Muscle layer of duodenum (tissue), 2 donors: Measurements from ENCODE around the gene RGS7.
"Not testable (repeated sequence)": the region's sequence is repeated elsewhere in the genome, so short reads cannot be mapped to it uniquely, and the experiment has no call there.

Experiments used
- H3K27ac ChIP-seq: one replicate; pipeline ENCODE4 v1.7.0; 2013; ENCODE audit warnings: mild to moderate bottlenecking, low read length
- H3K27me3 ChIP-seq: one replicate; pipeline ENCODE4 v1.7.0; 2013; ENCODE audit warnings: low read depth, mild to moderate bottlenecking, control low read depth, low read length
- H3K36me3 ChIP-seq, 2 donors: one replicate each; pipeline ENCODE4 v1.7.0; 2013; ENCODE audit warnings: low read length in 2 of 2, control low read depth in 1 of 2, mild to moderate bottlenecking in 1 of 2; ENCODE audit not compliant: insufficient read depth in 2 of 2, control insufficient read depth in 1 of 2
- H3K4me1 ChIP-seq, 2 donors: one replicate each; pipeline ENCODE4 v1.7.0; 2013; ENCODE audit warnings: low read length in 2 of 2, mild to moderate bottlenecking in 2 of 2, control low read depth in 1 of 2, moderate library complexity in 1 of 2; ENCODE audit not compliant: insufficient read depth in 2 of 2, control insufficient read depth in 1 of 2
- H3K4me3 ChIP-seq, 2 donors: one replicate each; pipeline ENCODE4 v1.7.0; 2013; ENCODE audit warnings: low read length in 2 of 2, low read depth in 1 of 2, mild to moderate bottlenecking in 1 of 2
- H3K9me3 ChIP-seq, 2 donors: one replicate each; pipeline ENCODE4 v1.7.0; 2013; ENCODE audit warnings: low read length in 2 of 2, control low read depth in 1 of 2, mild to moderate bottlenecking in 1 of 2; ENCODE audit not compliant: control insufficient read depth in 1 of 2
- donor health status: healthy.

Gene RGS7

GRCh38 chr1:241203817-241204216 is 153.2 kb downstream of the RGS7 start:
- Histone ChIP-seq H3K27me3 (no peaks in the 10 kb centered on the region), H3K4me1 (peaks cover 0 to 3% of the 10 kb centered on the region in 2 donors), H3K4me3 (no peak overlapping the region), H3K36me3 (no peaks in the 10 kb centered on the region), H3K27ac (no peak overlapping the region), H3K9me3 (no peaks in the 10 kb centered on the region)

- Histone ChIP-seq H3K27ac (no peak overlapping the region), H3K9me3 (no peaks in the 10 kb centered on the region)
Measured at GRCh38 chr1:241202401-241202800, 154.6 kb downstream of the RGS7 start.

GRCh38 chr1:241186716-241187115 is 170.3 kb downstream of the RGS7 start:
- Histone ChIP-seq H3K27me3 (no peaks in the 10 kb centered on the region), H3K4me1 (no peaks in the 10 kb centered on the region), H3K9me3 (no peaks in the 10 kb centered on the region), H3K27ac (no peak overlapping the region), H3K4me3 (no peak overlapping the region), H3K36me3 (no peaks in the 10 kb centered on the region)

More at GRCh38 chr1:241202401-241202800, 154.6 kb downstream of the RGS7 start:
- Histone ChIP-seq H3K4me3 (no peak overlapping the region), H3K4me1 (peaks cover 0 to 3% of the 10 kb centered on the region in 2 donors), H3K27me3 (no peaks in the 10 kb centered on the region), H3K36me3 (no peaks in the 10 kb centered on the region)

- Histone ChIP-seq H3K27ac (no peak overlapping the region), H3K27me3 (no peaks in the 10 kb centered on the region), H3K9me3 (no peaks in the 10 kb centered on the region), H3K4me3 (no peak overlapping the region), H3K36me3 (no peaks in the 10 kb centered on the region), H3K4me1 (no peaks in the 10 kb centered on the region)
Measured at GRCh38 chr1:241181971-241182370, 175.0 kb downstream of the RGS7 start.

GRCh38 chr1:241181471-241181870 is 175.5 kb downstream of the RGS7 start:
- no peak overlapping the region for H3K4me3 ChIP-seq
- H3K36me3 ChIP-seq = no peaks in the 10 kb centered on the region
- H3K27ac ChIP-seq = no peak overlapping the region
- H3K4me1 ChIP-seq = no peaks in the 10 kb centered on the region
- no peaks in the 10 kb centered on the region for H3K27me3 ChIP-seq
- no peaks in the 10 kb centered on the region for H3K9me3 ChIP-seq

- no peaks in the 10 kb centered on the region for H3K4me1 ChIP-seq
- H3K9me3 ChIP-seq = no peaks in the 10 kb centered on the region
- H3K36me3 ChIP-seq = no peaks in the 10 kb centered on the region
- H3K4me3 ChIP-seq = no peak overlapping the region
- no peaks in the 10 kb centered on the region for H3K27me3 ChIP-seq
- H3K27ac ChIP-seq = no peak overlapping the region
Measured at GRCh38 chr1:241180569-241180968, 176.4 kb downstream of the RGS7 start.

GRCh38 chr1:241177660-241178059 is 179.3 kb downstream of the RGS7 start:
- Histone ChIP-seq H3K4me3 (no peak overlapping the region), H3K27me3 (no peaks in the 10 kb centered on the region), H3K9me3 (no peaks in the 10 kb centered on the region), H3K36me3 (no peaks in the 10 kb centered on the region), H3K27ac (no peak overlapping the region), H3K4me1 (no peaks in the 10 kb centered on the region)

- H3K27me3 ChIP-seq = no peaks in the 10 kb centered on the region
- no peaks in the 10 kb centered on the region for H3K36me3 ChIP-seq
- no peaks in the 10 kb centered on the region for H3K9me3 ChIP-seq
- no peak overlapping the region for H3K4me3 ChIP-seq
- H3K27ac ChIP-seq = no peak overlapping the region
- no peaks in the 10 kb centered on the region for H3K4me1 ChIP-seq
Measured at GRCh38 chr1:241172486-241172885, 184.5 kb downstream of the RGS7 start.

GRCh38 chr1:241171991-241172390 is 185.0 kb downstream of the RGS7 start:
- H3K4me3 ChIP-seq = no peak overlapping the region
- H3K36me3 ChIP-seq = no peaks in the 10 kb centered on the region
- no peaks in the 10 kb centered on the region for H3K27me3 ChIP-seq
- no peaks in the 10 kb centered on the region for H3K9me3 ChIP-seq
- H3K27ac ChIP-seq = no peak overlapping the region
- H3K4me1 ChIP-seq = no peaks in the 10 kb centered on the region

GRCh38 chr1:241167121-241167630 is 189.8 kb downstream of the RGS7 start:
- Histone ChIP-seq H3K36me3 (no peaks in the 10 kb centered on the region), H3K9me3 (peaks cover 0 to 2% of the 10 kb centered on the region in 2 donors), H3K4me1 (no peaks in the 10 kb centered on the region)

GRCh38 chr1:241166625-241167024 is 190.4 kb downstream of the RGS7 start:
- Histone ChIP-seq H3K9me3 (peaks cover 0 to 2% of the 10 kb centered on the region in 2 donors), H3K27ac (no peak overlapping the region), H3K4me3 (no peak overlapping the region), H3K4me1 (no peaks in the 10 kb centered on the region), H3K27me3 (no peaks in the 10 kb centered on the region), H3K36me3 (no peaks in the 10 kb centered on the region)

More at GRCh38 chr1:241167121-241167630, 189.8 kb downstream of the RGS7 start:
- H3K4me3 ChIP-seq = no peak overlapping the region
- no peak overlapping the region for H3K27ac ChIP-seq
- no peaks in the 10 kb centered on the region for H3K27me3 ChIP-seq

GRCh38 chr1:241165256-241165655 is 191.7 kb downstream of the RGS7 start:
- H3K36me3 ChIP-seq, H3K9me3 ChIP-seq, H3K4me1 ChIP-seq, H3K27me3 ChIP-seq, H3K27ac ChIP-seq, H3K4me3 ChIP-seq: not testable (repeated sequence)
